IMR-90 (cell line): Measurements from ENCODE around the gene NDUFAF2. TPM values are rescaled to one million over a fixed set of nuclear protein-coding genes. Genes with fewer than 3 reads are reported as not detected.
A peak's percentile ranks its signal among the peaks of the same experiment; 100 is the strongest.

Experiments used
- ATAC-seq: fragments of 200-7000 bp; cut with Tn5 transposase; 2 replicates; pipeline ENCODE4 v1.9.1; 2020; ENCODE audit warnings: low read depth, mild to moderate bottlenecking, moderate library complexity
- BruUV-seq: library from RNA; stranded (reverse); fragments of 400-500 nt; replicated peaks from 2 replicates; lab custom pipeline; 2021; lab: Mats Ljungman, UMichigan
- CTCF ChIA-PET: fragments of 300-600 bp; formaldehyde crosslinking; extraction: SDS; loops from one replicate; lab custom pipeline; 2021; ENCODE audit warnings: antibody characterized with exemption; lab: Yijun Ruan, JAX
- POLR2A ChIA-PET: fragments of 300-600 bp; sonication (Branson Sonifier 250); formaldehyde crosslinking; loops from one replicate; lab custom pipeline; 2022; ENCODE audit warnings: antibody characterized with exemption; ENCODE audit not compliant: unreplicated experiment; lab: Charles Lee
- DNase-seq: peaks from one replicate; pipeline ENCODE4 v3.0.0; 2013
- H2AFZ ChIP-seq: replicated peaks from 2 replicates; pipeline ENCODE3; 2013; ENCODE audit warnings: low read length, mild to moderate bottlenecking; ENCODE audit not compliant: poor library complexity
- H2AK5ac ChIP-seq: 2 replicates; pipeline ENCODE4 v1.6.1; 2013; ENCODE audit warnings: low read depth, low read length, inconsistent platforms
- H2AK9ac ChIP-seq: replicated peaks from 2 replicates; pipeline ENCODE3; 2013; ENCODE audit warnings: mild to moderate bottlenecking, low read depth, low read length, moderate library complexity; ENCODE audit not compliant: poor library complexity
- H2BK120ac ChIP-seq: 2 replicates; pipeline ENCODE4 v1.6.1; 2013; ENCODE audit warnings: low read depth, low read length, inconsistent platforms
- H2BK15ac ChIP-seq: 3 replicates; pipeline ENCODE4 v1.6.1; 2013; ENCODE audit warnings: low read depth, low read length, inconsistent platforms
- H2BK20ac ChIP-seq: 2 replicates; pipeline ENCODE4 v1.6.1; 2013; ENCODE audit warnings: low read depth, mild to moderate bottlenecking, inconsistent platforms, low read length, moderate library complexity
- H2BK5ac ChIP-seq: 2 replicates; pipeline ENCODE4 v1.6.1; 2013; ENCODE audit warnings: mild to moderate bottlenecking, low read depth, low read length, inconsistent platforms; ENCODE audit not compliant: poor library complexity, severe bottlenecking
- H3K14ac ChIP-seq: replicated peaks from 2 replicates; pipeline ENCODE4 v1.6.1; 2013; ENCODE audit warnings: low read depth, low read length, inconsistent platforms
- H3K18ac ChIP-seq: 2 replicates; pipeline ENCODE4 v1.6.1; 2013; ENCODE audit warnings: low read depth, low read length, control low read depth
- H3K23ac ChIP-seq: 2 replicates; pipeline ENCODE4 v1.6.1; 2013; ENCODE audit warnings: low read depth, low read length, inconsistent platforms
- H3K27ac ChIP-seq: 2 replicates; pipeline ENCODE4 v1.5.1; 2013; ENCODE audit warnings: mild to moderate bottlenecking, control low read depth, low read length; ENCODE audit not compliant: insufficient read depth
- H3K27me3 ChIP-seq: 2 replicates; pipeline ENCODE4 v1.6.1; 2013; ENCODE audit warnings: low read length; ENCODE audit not compliant: control insufficient read depth, insufficient read depth
- H3K36me3 ChIP-seq: 2 replicates; pipeline ENCODE4 v1.6.1; 2013; ENCODE audit warnings: low read length, mixed read lengths; ENCODE audit not compliant: control insufficient read depth, insufficient read depth
- H3K4ac ChIP-seq: 2 replicates; pipeline ENCODE4 v1.6.1; 2013; ENCODE audit warnings: low read depth, low read length, inconsistent platforms
- H3K4me1 ChIP-seq: 2 replicates; pipeline ENCODE4 v1.6.1; 2013; ENCODE audit warnings: low read length, mixed read lengths; ENCODE audit not compliant: control insufficient read depth, insufficient read depth
- H3K4me2 ChIP-seq: 2 replicates; pipeline ENCODE4 v1.6.1; 2013; ENCODE audit warnings: low read depth, mild to moderate bottlenecking, control low read depth, low read length, moderate library complexity
- H3K4me3 ChIP-seq: 2 replicates; pipeline ENCODE4 v1.5.1; 2013; ENCODE audit warnings: low read depth, mild to moderate bottlenecking, control low read depth, low read length, moderate library complexity; ENCODE audit not compliant: insufficient read depth
- H3K56ac ChIP-seq: 2 replicates; pipeline ENCODE4 v1.6.1; 2013; ENCODE audit warnings: low read length, inconsistent platforms; ENCODE audit not compliant: insufficient read depth; ENCODE audit errors: extremely low read depth
- H3K79me1 ChIP-seq, 2 experiments: 2 replicates each; pipeline ENCODE4 v1.6.1; 2013; ENCODE audit warnings: low read length in 2 of 2, inconsistent platforms in 1 of 2, low read depth in 1 of 2
- H3K9ac ChIP-seq: 2 replicates; pipeline ENCODE4 v1.6.1; 2013; ENCODE audit warnings: low read depth, low read length, control low read depth
- H3K9me1 ChIP-seq: 2 replicates; pipeline ENCODE4 v1.6.1; 2013; ENCODE audit warnings: low read length, inconsistent platforms; ENCODE audit not compliant: insufficient read depth
- H3K9me3 ChIP-seq: 2 replicates; pipeline ENCODE4 v1.6.1; 2013; ENCODE audit warnings: low read length; ENCODE audit not compliant: control insufficient read depth, insufficient read depth
- H4K20me1 ChIP-seq: 2 replicates; pipeline ENCODE4 v1.6.1; 2013; ENCODE audit warnings: low read length, inconsistent platforms; ENCODE audit not compliant: insufficient read depth
- H4K5ac ChIP-seq: 2 replicates; pipeline ENCODE4 v1.6.1; 2013; ENCODE audit warnings: mild to moderate bottlenecking, low read depth, low read length, control low read depth
- H4K8ac ChIP-seq, 2 experiments: 2 replicates each; pipeline ENCODE4 v1.6.1; 2013; ENCODE audit warnings: low read depth in 2 of 2, low read length in 2 of 2, control low read depth in 1 of 2, inconsistent platforms in 1 of 2
- H4K91ac ChIP-seq: 2 replicates; pipeline ENCODE4 v1.6.1; 2013; ENCODE audit warnings: low read depth, low read length, inconsistent platforms; ENCODE audit not compliant: insufficient read depth
- CEBPB ChIP-seq: IDR thresholded peaks from 2 replicates; pipeline ENCODE4 v1.6.1; 2012; ENCODE audit warnings: low read depth, low read length, improper control_type of control experiment
- CHD1 ChIP-seq: IDR thresholded peaks from 2 replicates; pipeline ENCODE4 v1.6.1; 2012; ENCODE audit warnings: low read depth, low read length, improper control_type of control experiment
- MXI1 ChIP-seq: IDR thresholded peaks from 2 replicates; pipeline ENCODE4 v1.6.1; 2012; ENCODE audit warnings: low read depth, mild to moderate bottlenecking, low read length, moderate library complexity, borderline replicate concordance
- NFE2L2 ChIP-seq: fragments of 150-350 bp; IDR thresholded peaks from 2 replicates; pipeline ENCODE4 v1.6.1; 2016; ENCODE audit warnings: low read depth, mild to moderate bottlenecking, low read length
- POLR2A ChIP-seq: IDR thresholded peaks from 2 replicates; pipeline ENCODE4 v1.6.1; 2012; ENCODE audit warnings: mild to moderate bottlenecking, low read depth, low read length
- RAD21 ChIP-seq: IDR thresholded peaks from 2 replicates; pipeline ENCODE4 v1.6.1; 2012; ENCODE audit warnings: low read length, improper control_type of control experiment
- RCOR1 ChIP-seq: IDR thresholded peaks from 2 replicates; pipeline ENCODE4 v1.6.1; 2012; ENCODE audit warnings: mild to moderate bottlenecking, low read length, improper control_type of control experiment; ENCODE audit not compliant: insufficient replicate concordance
- SMC3 ChIP-seq: fragments of 150-350 bp; IDR thresholded peaks from 2 replicates; pipeline ENCODE4 v1.6.1; 2016; ENCODE audit warnings: low read depth, mild to moderate bottlenecking, antibody characterized with exemption, low read length, moderate library complexity
- dilution Hi-C: fragments of 300-500 bp; cut with HindIII; formaldehyde crosslinking; loops from one replicate; pipeline ENCODE4 v1.14.3; 2018; ENCODE audit warnings: low sequenced_read_pairs; ENCODE audit not compliant: unreplicated experiment
- in situ Hi-C: fragments of 300-500 bp; cut with MboI; formaldehyde crosslinking; loops from 3 replicates; pipeline ENCODE4 v1.14.3; 2019; ENCODE audit warnings: low sequenced_read_pairs, inconsistent platforms, mixed read lengths
- intact Hi-C: fragments of 100-400 bp; cut with micrococcal nuclease; formaldehyde crosslinking; loops from 2 replicates; pipeline ENCODE4 v1.10.0; 2022
- polyA plus RNA-seq, 3 experiments: library from polyadenylated mRNA; depleted of rRNA; stranded (reverse); fragments of >200 nt; gene quantifications; 2 replicates each; pipeline ENCODE4 v1.2.3, GENCODE V29; 2012; ENCODE audit warnings: low replicate concordance in 1 of 3
- total RNA-seq: library from RNA; depleted of rRNA; stranded (reverse); fragments of >200 nt; gene quantifications from 2 replicates; pipeline ENCODE4 v1.2.3, GENCODE V29; 2012
- TF ChIP-seq, protein P1 (sequence below): conservative IDR thresholded peaks from 2 replicates; pipeline ENCODE4 v1.5.1; 2012; ENCODE audit warnings: mild to moderate bottlenecking, low read depth, low read length, improper control_type of control experiment
- TF ChIP-seq, protein P2 (sequence below): fragments of 150-350 bp; IDR thresholded peaks from 2 replicates; pipeline ENCODE4 v1.6.1; 2016; ENCODE audit warnings: low read depth, mild to moderate bottlenecking, low read length, moderate library complexity, borderline replicate concordance

NDUFAF2 gene
- total and polyA plus RNA-seq, 2 of the 4 experiments (the other 2 are of a cell fraction): 11.8 to 24.7 TPM

DNA sequence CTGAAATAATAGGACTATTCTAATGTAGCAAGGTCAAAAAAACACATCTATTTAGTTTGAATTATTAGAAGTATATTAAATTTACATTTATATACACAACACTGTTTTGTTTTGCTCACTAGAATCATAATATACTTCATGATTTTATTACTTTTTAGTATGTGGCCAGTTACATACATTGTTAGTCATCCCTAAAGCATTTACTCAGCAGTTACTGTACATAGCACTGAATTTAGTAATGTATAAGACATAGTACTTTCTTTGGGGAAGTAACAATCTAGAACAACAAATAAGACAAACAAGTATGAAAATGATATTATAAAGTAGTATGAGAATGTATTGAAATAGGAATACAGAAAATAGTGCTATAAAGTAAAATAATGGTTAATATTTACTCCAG lies 28.4 kb upstream of the NDUFAF2 start:
- H3K18ac ChIP-seq: no peak overlapping the region
- H2AK5ac ChIP-seq: no peak overlapping the region
- no peak overlapping the region for H3K4ac ChIP-seq
- H2AK9ac ChIP-seq: no peak overlapping the region
- peak; percentile 77 for ATAC-seq
- BruUV-seq: no TSS peak
- H2BK20ac ChIP-seq: no peak overlapping the region
- no peaks in the 10 kb centered on the region for H4K20me1 ChIP-seq
- CTCF ChIA-PET: no interaction called here
- no peak overlapping the region for H3K23ac ChIP-seq
- POLR2A ChIA-PET: no interaction called here
- no peaks in the 10 kb centered on the region for H3K27me3 ChIP-seq
- H3K4me1 ChIP-seq: peaks cover 3% of the 10 kb centered on the region; the same call in 1 of the 2 replicates
- no peaks in the 10 kb centered on the region for H3K79me1 ChIP-seq
- dilution Hi-C loops (no loop called here), intact Hi-C loops (no loop called here), in situ Hi-C loops (no loop called here)
- H3K9ac ChIP-seq: no peak overlapping the region
- peak; percentile 56 for DNase-seq
- no peak overlapping the region for H3K14ac ChIP-seq
- no peaks in the 10 kb centered on the region for H3K9me3 ChIP-seq
- TF ChIP-seq POLR2A (no peak), RCOR1 (no peak), NFE2L2 (no peak), CHD1 (no peak), MXI1 (no peak), CEBPB (no peak), SMC3 (no peak), RAD21 (no peak)
- TF ChIP-seq, protein P1, sequence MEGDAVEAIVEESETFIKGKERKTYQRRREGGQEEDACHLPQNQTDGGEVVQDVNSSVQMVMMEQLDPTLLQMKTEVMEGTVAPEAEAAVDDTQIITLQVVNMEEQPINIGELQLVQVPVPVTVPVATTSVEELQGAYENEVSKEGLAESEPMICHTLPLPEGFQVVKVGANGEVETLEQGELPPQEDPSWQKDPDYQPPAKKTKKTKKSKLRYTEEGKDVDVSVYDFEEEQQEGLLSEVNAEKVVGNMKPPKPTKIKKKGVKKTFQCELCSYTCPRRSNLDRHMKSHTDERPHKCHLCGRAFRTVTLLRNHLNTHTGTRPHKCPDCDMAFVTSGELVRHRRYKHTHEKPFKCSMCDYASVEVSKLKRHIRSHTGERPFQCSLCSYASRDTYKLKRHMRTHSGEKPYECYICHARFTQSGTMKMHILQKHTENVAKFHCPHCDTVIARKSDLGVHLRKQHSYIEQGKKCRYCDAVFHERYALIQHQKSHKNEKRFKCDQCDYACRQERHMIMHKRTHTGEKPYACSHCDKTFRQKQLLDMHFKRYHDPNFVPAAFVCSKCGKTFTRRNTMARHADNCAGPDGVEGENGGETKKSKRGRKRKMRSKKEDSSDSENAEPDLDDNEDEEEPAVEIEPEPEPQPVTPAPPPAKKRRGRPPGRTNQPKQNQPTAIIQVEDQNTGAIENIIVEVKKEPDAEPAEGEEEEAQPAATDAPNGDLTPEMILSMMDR: no peak
- TF ChIP-seq, protein P2, sequence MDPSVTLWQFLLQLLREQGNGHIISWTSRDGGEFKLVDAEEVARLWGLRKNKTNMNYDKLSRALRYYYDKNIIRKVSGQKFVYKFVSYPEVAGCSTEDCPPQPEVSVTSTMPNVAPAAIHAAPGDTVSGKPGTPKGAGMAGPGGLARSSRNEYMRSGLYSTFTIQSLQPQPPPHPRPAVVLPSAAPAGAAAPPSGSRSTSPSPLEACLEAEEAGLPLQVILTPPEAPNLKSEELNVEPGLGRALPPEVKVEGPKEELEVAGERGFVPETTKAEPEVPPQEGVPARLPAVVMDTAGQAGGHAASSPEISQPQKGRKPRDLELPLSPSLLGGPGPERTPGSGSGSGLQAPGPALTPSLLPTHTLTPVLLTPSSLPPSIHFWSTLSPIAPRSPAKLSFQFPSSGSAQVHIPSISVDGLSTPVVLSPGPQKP: no peak
- no peak overlapping the region for H4K91ac ChIP-seq
- H2BK120ac ChIP-seq: no peak overlapping the region
- H2AFZ ChIP-seq: no peak overlapping the region
- no peak overlapping the region for H2BK5ac ChIP-seq
- H3K9me1 ChIP-seq: no peaks in the 10 kb centered on the region
- no peak overlapping the region for H2BK15ac ChIP-seq
- 0 out of 2 replicates have a peak, but pooled peaks cover 1% of the 10 kb centered on the region for H3K36me3 ChIP-seq
- H3K4me3 ChIP-seq: no peak overlapping the region
- H4K5ac ChIP-seq: no peak overlapping the region
- no peak overlapping the region for H3K4me2 ChIP-seq
- H4K8ac ChIP-seq: no peak overlapping the region
- H3K27ac ChIP-seq: no peak overlapping the region
- no peak overlapping the region for H3K56ac ChIP-seq
